Activated CD4-positive, alpha-beta T cell treated with anti-CD3 and anti-CD28 coated beads, Interleukin-2, amount 10 ng/mL, durations not matched to agents 24 days and 14 days (primary cell): Measurements from ENCODE around the gene RBM17. TPM values are rescaled to one million over a fixed set of nuclear protein-coding genes. Genes with fewer than 3 reads are reported as not detected.
"Not testable (repeated sequence)": the region's sequence is repeated elsewhere in the genome, so short reads cannot be mapped to it uniquely, and the experiment has no call there.

Source experiments
- DNase-seq: peaks from one replicate; pipeline ENCODE4 v3.0.0; 2022
- H3K27ac Mint-ChIP-seq: one replicate; pipeline ENCODE4 v1.8.0; 2022; ENCODE audit warnings: mild to moderate bottlenecking, mixed read lengths
- H3K27me3 Mint-ChIP-seq: one replicate; pipeline ENCODE4 v1.8.0; 2022; ENCODE audit warnings: mixed read lengths
- H3K36me3 Mint-ChIP-seq: one replicate; pipeline ENCODE4 v1.8.0; 2022; ENCODE audit warnings: low read depth, mild to moderate bottlenecking, mixed read lengths
- H3K4me1 Mint-ChIP-seq: one replicate; pipeline ENCODE4 v1.8.0; 2021; ENCODE audit warnings: mixed read lengths
- H3K4me3 Mint-ChIP-seq: one replicate; pipeline ENCODE4 v1.8.0; 2022; ENCODE audit warnings: mild to moderate bottlenecking, moderate library complexity, mixed read lengths
- H3K9me3 Mint-ChIP-seq: one replicate; pipeline ENCODE4 v1.8.0; 2021; ENCODE audit warnings: mixed read lengths
- intact Hi-C: fragments of 100-400 bp; cut with micrococcal nuclease; formaldehyde crosslinking; loops from one replicate; pipeline ENCODE4 v1.15.1; 2023
- total RNA-seq: library from RNA; stranded (reverse); gene quantifications from 2 replicates; pipeline ENCODE4 v1.2.3, GENCODE V29; 2022

The RBM17 gene
- total RNA-seq, 1 donor from 2014 or later = 262 TPM

DNA sequence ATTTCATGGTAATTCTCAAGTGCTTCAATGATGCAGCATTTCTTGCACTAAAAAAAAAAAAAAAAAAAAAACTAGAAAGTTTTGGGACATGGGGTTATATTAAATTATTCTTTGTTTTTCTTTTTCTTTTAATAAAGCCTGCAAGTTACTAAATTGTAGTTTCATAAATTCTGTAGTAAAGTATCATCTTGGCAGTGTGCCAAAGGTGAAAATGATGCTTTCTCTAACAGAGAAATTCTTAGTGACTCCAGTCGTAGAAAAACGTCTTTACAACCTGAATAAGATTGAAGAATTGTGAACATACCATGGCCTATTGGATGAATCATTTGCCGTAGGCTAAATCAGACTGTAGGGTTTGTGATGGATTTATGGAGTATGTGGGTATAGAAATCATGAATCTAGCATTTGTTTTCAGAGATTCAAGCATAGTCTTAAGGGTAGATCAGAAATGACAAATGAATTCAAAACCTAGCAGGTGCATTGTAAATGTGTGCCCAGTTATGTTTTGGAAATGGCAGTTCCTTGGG, 27.1 kb downstream of the RBM17 start:
- H3K9me3 Mint-ChIP-seq = no peaks in the 10 kb centered on the region
- intact Hi-C loops = loop anchor here (2.0 kb wide), 1 partner anchor 15 kb away; no protein-coding TSS in a partner anchor
- peaks cover 21% of the 10 kb centered on the region for H3K4me1 Mint-ChIP-seq
- H3K4me3 Mint-ChIP-seq = no peak overlapping the region
- H3K27ac Mint-ChIP-seq = no peak overlapping the region
- peaks cover 54% of the 10 kb centered on the region for H3K36me3 Mint-ChIP-seq
- no peaks in the 10 kb centered on the region for H3K27me3 Mint-ChIP-seq
- DNase-seq = no peak

GRCh38 chr10:6116806-6117205, 28.0 kb downstream of the RBM17 start:
- H3K4me1 Mint-ChIP-seq = peaks cover 19% of the 10 kb centered on the region
- H3K9me3 Mint-ChIP-seq = no peaks in the 10 kb centered on the region
- intact Hi-C loops = loop anchor here (2.0 kb wide), 1 partner anchor 14 kb away; no protein-coding TSS in a partner anchor
- H3K4me3 Mint-ChIP-seq = no peak overlapping the region
- peaks cover 48% of the 10 kb centered on the region for H3K36me3 Mint-ChIP-seq
- no peak overlapping the region for H3K27ac Mint-ChIP-seq
- H3K27me3 Mint-ChIP-seq = no peaks in the 10 kb centered on the region
- DNase-seq = no peak

- Mint-ChIP-seq H3K27ac (peak overlapping the region; percentile 30), H3K36me3 (peaks cover 39% of the 10 kb centered on the region), H3K27me3 (no peaks in the 10 kb centered on the region), H3K4me1 (peaks cover 17% of the 10 kb centered on the region), H3K9me3 (no peaks in the 10 kb centered on the region), H3K4me3 (no peak overlapping the region)
- DNase-seq = no peak
- intact Hi-C loops = loop anchor here (2.0 kb wide), 1 partner anchor 13 kb away; no protein-coding TSS in a partner anchor
Measured at GRCh38 chr10:6117711-6118110, 28.9 kb downstream of the RBM17 start.

DNA sequence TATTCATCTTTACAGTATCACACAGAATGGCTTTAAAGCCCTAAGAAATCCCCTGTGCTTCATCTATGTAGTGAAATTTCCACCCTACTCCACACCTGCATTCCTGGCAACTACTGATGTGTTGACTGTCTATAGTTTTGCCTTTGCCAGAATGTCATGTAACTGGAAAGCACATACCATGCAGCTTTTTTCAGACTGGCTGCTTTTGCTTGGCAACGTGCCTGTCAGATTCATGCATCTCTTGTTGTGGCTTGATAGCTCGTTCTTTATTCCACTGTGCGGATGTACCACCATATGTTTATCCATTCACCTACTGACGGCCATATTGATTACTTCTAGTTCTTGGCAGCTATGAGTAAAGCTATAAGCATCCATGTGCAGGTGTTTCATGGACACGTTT, 30.6 kb downstream of the RBM17 start:
- no peaks in the 10 kb centered on the region for H3K9me3 Mint-ChIP-seq
- H3K27me3 Mint-ChIP-seq = no peaks in the 10 kb centered on the region
- H3K27ac Mint-ChIP-seq = no peak overlapping the region
- H3K4me3 Mint-ChIP-seq = no peak overlapping the region
- no peak for DNase-seq
- H3K4me1 Mint-ChIP-seq = peaks cover 17% of the 10 kb centered on the region
- H3K36me3 Mint-ChIP-seq = peaks cover 22% of the 10 kb centered on the region
- intact Hi-C loops = no loop called here

- intact Hi-C loops = no loop called here
- Mint-ChIP-seq H3K27me3 (no peaks in the 10 kb centered on the region), H3K27ac (peak overlapping the region; percentile 63), H3K4me3 (no peak overlapping the region), H3K9me3 (no peaks in the 10 kb centered on the region), H3K4me1 (peaks cover 18% of the 10 kb centered on the region), H3K36me3 (peaks cover 17% of the 10 kb centered on the region)
- DNase-seq = no peak
Measured at GRCh38 chr10:6119962-6120361, 31.1 kb downstream of the RBM17 start.

DNA sequence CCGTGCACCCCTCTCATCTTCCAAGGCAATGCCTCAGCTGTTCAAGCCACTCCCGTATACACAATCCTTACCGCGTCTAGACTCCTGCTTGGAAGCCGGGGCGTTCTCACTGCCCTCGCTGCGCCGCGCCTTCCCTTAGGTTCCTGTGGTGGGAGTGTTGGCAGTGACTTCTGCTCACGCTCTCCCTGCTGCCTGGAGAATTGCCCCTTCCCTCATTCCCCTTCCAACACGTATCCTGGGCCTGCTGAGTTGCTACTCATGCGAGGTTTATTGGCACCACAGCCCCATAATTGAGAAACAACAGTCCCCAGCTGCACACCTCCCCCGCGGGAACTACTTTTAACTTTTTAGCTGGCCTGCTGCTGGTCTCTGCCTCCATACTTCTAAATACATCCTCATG, 31.9 kb downstream of the RBM17 start:
- no peak overlapping the region for H3K4me3 Mint-ChIP-seq
- no peaks in the 10 kb centered on the region for H3K27me3 Mint-ChIP-seq
- H3K27ac Mint-ChIP-seq = no peak overlapping the region

DNA sequence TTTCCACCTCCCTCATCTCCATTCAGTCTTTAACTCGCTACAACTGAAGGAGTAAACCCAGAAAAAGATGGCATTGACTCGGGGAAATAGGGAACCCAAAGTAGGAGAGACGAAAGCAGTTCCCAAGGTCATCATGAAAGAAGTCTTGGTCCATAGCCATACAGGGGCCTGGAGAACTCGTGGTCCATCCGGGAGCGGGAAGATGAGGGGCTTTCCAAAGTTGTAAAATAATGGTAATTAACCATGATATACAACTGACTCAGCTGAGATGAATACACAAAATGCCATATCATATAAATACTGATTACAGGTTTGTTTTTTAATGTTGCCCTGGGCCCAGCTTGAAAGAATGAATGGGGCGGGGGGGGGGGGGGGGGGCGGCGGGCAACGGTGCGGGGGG, 32.3 kb downstream of the RBM17 start:
- H3K4me1 Mint-ChIP-seq = peaks cover 18% of the 10 kb centered on the region
- intact Hi-C loops = no loop called here
- H3K27ac Mint-ChIP-seq = no peak overlapping the region
- H3K27me3 Mint-ChIP-seq = no peaks in the 10 kb centered on the region
- DNase-seq = no peak
- peaks cover 11% of the 10 kb centered on the region for H3K36me3 Mint-ChIP-seq
- no peak overlapping the region for H3K4me3 Mint-ChIP-seq
- H3K9me3 Mint-ChIP-seq = no peaks in the 10 kb centered on the region

More for the DNA sequence above, 31.9 kb downstream of the RBM17 start:
- peaks cover 18% of the 10 kb centered on the region for H3K4me1 Mint-ChIP-seq
- no peak for DNase-seq
- H3K9me3 Mint-ChIP-seq = no peaks in the 10 kb centered on the region
- H3K36me3 Mint-ChIP-seq = peaks cover 14% of the 10 kb centered on the region
- intact Hi-C loops = no loop called here

- intact Hi-C loops = no loop called here
- Mint-ChIP-seq H3K36me3 (peaks cover 6% of the 10 kb centered on the region), H3K4me1 (peaks cover 25% of the 10 kb centered on the region), H3K27me3 (no peaks in the 10 kb centered on the region), H3K9me3 (no peaks in the 10 kb centered on the region), H3K4me3 (no peak overlapping the region), H3K27ac (no peak overlapping the region)
- no peak for DNase-seq
Measured at GRCh38 chr10:6123532-6123931, 34.7 kb downstream of the RBM17 start.

DNA sequence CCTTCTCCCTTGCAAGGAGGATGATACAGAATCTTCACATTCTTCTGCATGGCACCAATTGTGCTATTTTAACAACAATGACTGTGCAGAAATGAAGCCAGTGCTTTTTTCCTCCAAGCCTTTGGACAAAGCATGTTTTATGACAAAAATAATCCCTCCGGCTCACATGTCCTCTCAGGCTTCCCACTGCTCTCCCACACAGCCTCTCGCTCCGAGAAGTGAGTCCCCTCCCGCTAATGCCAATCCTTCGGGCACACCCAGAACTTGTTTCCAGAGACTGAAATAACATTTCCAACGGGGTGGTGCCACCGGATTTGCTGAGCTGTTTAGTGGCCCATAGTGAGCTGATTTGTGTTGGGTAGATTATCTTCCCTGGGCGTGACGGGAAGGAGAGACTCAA, 35.8 kb downstream of the RBM17 start:
- Mint-ChIP-seq H3K4me3 (no peak overlapping the region), H3K9me3 (no peaks in the 10 kb centered on the region), H3K27ac (no peak overlapping the region), H3K36me3 (peaks cover 2% of the 10 kb centered on the region), H3K4me1 (peaks cover 33% of the 10 kb centered on the region), H3K27me3 (no peaks in the 10 kb centered on the region)
- intact Hi-C loops = no loop called here
- DNase-seq = no peak

GRCh38 chr10:6127461-6127860, 38.6 kb downstream of the RBM17 start:
- DNase-seq, H3K4me3 Mint-ChIP-seq, H3K27ac Mint-ChIP-seq, H3K36me3 Mint-ChIP-seq, H3K9me3 Mint-ChIP-seq, intact Hi-C loops, H3K27me3 Mint-ChIP-seq: not testable (repeated sequence)
- peaks cover 41% of the 10 kb centered on the region for H3K4me1 Mint-ChIP-seq

GRCh38 chr10:6128087-6128486, 39.3 kb downstream of the RBM17 start:
- Mint-ChIP-seq H3K4me3 (no peak overlapping the region), H3K36me3 (no peaks in the 10 kb centered on the region), H3K9me3 (no peaks in the 10 kb centered on the region), H3K4me1 (peaks cover 39% of the 10 kb centered on the region), H3K27me3 (no peaks in the 10 kb centered on the region), H3K27ac (no peak overlapping the region)
- DNase-seq = no peak
- intact Hi-C loops = loop anchor here (2.0 kb wide), 1 partner anchor 73 kb away; no protein-coding TSS in a partner anchor

DNA sequence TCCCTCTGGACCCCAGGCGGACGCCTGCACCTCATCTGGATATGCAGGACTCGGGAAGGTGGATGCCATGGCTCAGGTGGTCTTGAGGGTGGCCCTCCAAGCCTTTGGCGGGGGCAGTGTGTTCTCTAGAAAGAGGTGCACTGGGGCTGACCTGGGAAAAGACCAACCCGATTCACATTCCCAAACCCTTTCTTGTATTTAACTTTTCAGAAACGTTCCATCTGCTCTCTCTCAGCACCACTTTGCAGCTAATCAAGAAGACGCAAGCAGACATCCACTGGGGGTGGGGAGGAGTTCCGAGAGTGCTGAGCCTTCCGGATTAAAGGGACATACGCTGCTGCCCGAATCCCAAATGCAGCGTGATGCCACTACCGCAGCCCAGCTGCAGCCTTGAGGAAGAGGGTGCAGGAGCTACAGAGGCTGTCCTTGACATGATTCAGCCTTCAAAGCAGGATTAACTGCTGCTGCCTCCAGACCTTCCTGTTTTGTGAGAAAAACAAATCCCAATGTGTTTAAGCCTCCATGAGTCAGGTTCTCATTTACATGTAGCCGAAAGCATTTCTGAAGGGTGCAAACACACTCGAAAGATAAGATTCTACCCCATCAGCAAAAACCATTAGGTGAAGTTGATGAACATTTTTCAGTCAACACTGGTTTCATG, 39.9 kb downstream of the RBM17 start:
- intact Hi-C loops = loop anchor here (2.0 kb wide), 1 partner anchor 72 kb away; no protein-coding TSS in a partner anchor
- DNase-seq = no peak
- peak overlapping the region; percentile 70 for H3K4me3 Mint-ChIP-seq
- H3K9me3 Mint-ChIP-seq = no peaks in the 10 kb centered on the region
- no peaks in the 10 kb centered on the region for H3K36me3 Mint-ChIP-seq
- H3K27me3 Mint-ChIP-seq = no peaks in the 10 kb centered on the region
- peaks cover 36% of the 10 kb centered on the region for H3K4me1 Mint-ChIP-seq
- H3K27ac Mint-ChIP-seq = peak overlapping the region; percentile 94

DNA sequence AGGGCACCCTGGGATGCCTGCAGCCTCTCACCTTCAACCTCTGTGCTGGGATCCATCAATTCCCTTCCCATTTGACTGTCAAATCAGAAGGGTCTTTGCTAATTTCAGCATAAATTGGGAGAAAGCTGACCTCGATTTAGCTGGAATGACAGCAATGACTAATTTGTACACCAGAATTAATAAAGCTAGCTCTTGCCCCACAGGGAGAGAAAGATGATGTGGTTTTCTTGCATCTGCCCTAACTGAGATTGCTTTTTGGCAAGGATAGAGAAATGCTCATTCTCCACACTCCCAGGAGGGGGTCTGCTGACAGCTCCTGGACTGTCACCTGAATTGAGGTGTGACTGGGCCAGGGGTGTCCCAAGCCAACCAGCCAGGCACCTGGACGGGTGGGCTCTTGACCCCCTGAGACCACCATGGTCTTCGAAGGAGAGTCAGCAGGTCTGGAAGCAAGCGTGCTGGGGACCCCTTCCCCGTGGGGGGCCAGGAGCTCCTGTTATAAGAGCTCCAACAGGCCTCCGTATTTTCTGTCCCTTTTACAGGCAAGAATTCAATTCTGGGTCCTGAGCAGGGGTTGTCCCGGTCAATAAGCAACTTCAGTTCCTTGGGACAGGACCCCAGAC, 42.1 kb downstream of the RBM17 start:
- peaks cover 48% of the 10 kb centered on the region for H3K4me1 Mint-ChIP-seq
- H3K4me3 Mint-ChIP-seq = no peak overlapping the region

More for the DNA sequence above, 42.1 kb downstream of the RBM17 start:
- Mint-ChIP-seq H3K27ac (peak overlapping the region; percentile 15), H3K36me3 (no peaks in the 10 kb centered on the region), H3K9me3 (no peaks in the 10 kb centered on the region), H3K27me3 (no peaks in the 10 kb centered on the region)
- intact Hi-C loops = loop anchor here (1.0 to 10.0 kb wide), 7 partner anchors 10 to 364 kb away; no protein-coding TSS in a partner anchor
- no peak for DNase-seq
